Mucosa of descending colon (tissue), 3 donors: ENCODE results near the gene ANKRD10. TPM values are rescaled to one million over a fixed set of nuclear protein-coding genes. Genes with fewer than 3 reads are reported as not detected.

ENCODE experiments used
- ATAC-seq: fragments of 200-7000 bp; cut with Tn5 transposase; one replicate; pipeline ENCODE4 v1.9.1; 2020; ENCODE audit warnings: mild to moderate bottlenecking, moderate library complexity
- DNase-seq, 3 donors: peaks; one replicate each; pipeline ENCODE4 v3.0.0-alpha.2; 2020
- H3K36me3 ChIP-seq: fragments of 200-600 bp; one replicate; pipeline ENCODE4 v1.8.0; 2021; ENCODE audit warnings: low read depth, mild to moderate bottlenecking
- H3K4me1 ChIP-seq: fragments of 200-600 bp; one replicate; pipeline ENCODE4 v1.8.0; 2021; ENCODE audit warnings: low read depth, mild to moderate bottlenecking
- H3K4me3 ChIP-seq: fragments of 200-600 bp; one replicate; pipeline ENCODE4 v1.8.0; 2021; ENCODE audit warnings: mild to moderate bottlenecking
- H3K9me3 ChIP-seq: fragments of 200-600 bp; one replicate; pipeline ENCODE4 v1.8.0; 2021; ENCODE audit warnings: mild to moderate bottlenecking
- intact Hi-C, 2 donors: fragments of 100-400 bp; cut with DNase I in 1 of 2; cut with micrococcal nuclease in 1 of 2; formaldehyde crosslinking; loops; one replicate each; pipeline versions ENCODE4 v1.11.0 to v1.11.1; 2022; cut with DNase I, micrococcal nuclease
- total RNA-seq, 3 donors: library from RNA; stranded (reverse); fragmentation: NEBNext Ultra II Directional in 2 of 3; extraction: Animal tissue kit (Norgen Biotek cat#: 25700) in 2 of 3; gene quantifications; one replicate each; pipeline versions ENCODE4 v1.2.1 to v1.2.4, GENCODE V29; 2021 to 2023
- TF ChIP-seq, protein P1 (sequence below): fragments of 200-600 bp; IDR thresholded peaks from one replicate; pipeline ENCODE4 v1.8.0; 2022; ENCODE audit warnings: antibody characterized with exemption, mild to moderate bottlenecking
- donor health status: DM: no; HTN: no; CAD: no; lungs with moderate emphysema.
- donor health status: DM: no; HTN: no; CAD: no.
- donor health status: DM: no; HTN: yes; CAD: no.

ANKRD10 gene
- total RNA-seq, 3 donors from 2014 or later = 120 to 157 (median 155) TPM

DNA sequence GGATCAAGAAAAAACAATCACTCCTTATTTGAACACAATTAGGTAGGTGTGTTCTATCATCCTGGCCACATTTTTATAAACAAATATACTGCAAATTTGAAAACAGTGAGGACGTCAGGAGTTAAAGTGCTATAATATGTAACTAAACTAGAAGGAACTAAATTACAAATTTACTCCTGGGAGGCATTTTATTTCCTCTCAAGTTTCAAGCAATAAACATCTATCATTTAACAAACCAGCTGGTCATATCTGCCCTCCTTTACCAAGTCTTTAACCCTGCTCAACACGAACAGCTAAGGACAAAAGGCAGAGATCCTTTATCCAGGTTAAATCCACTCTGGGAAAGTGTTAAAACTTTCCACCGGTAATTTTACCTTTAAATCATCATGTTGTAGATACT lies 26.5 kb downstream of the ANKRD10 start:
- intact Hi-C loops = no loop called here
- TF ChIP-seq, protein P1, sequence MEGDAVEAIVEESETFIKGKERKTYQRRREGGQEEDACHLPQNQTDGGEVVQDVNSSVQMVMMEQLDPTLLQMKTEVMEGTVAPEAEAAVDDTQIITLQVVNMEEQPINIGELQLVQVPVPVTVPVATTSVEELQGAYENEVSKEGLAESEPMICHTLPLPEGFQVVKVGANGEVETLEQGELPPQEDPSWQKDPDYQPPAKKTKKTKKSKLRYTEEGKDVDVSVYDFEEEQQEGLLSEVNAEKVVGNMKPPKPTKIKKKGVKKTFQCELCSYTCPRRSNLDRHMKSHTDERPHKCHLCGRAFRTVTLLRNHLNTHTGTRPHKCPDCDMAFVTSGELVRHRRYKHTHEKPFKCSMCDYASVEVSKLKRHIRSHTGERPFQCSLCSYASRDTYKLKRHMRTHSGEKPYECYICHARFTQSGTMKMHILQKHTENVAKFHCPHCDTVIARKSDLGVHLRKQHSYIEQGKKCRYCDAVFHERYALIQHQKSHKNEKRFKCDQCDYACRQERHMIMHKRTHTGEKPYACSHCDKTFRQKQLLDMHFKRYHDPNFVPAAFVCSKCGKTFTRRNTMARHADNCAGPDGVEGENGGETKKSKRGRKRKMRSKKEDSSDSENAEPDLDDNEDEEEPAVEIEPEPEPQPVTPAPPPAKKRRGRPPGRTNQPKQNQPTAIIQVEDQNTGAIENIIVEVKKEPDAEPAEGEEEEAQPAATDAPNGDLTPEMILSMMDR = no peak
- no peaks in the 10 kb centered on the region for H3K36me3 ChIP-seq
- peaks cover 10% of the 10 kb centered on the region for H3K4me1 ChIP-seq
- H3K9me3 ChIP-seq = no peaks in the 10 kb centered on the region
- DNase-seq = no peak
- no peak overlapping the region for H3K4me3 ChIP-seq
- ATAC-seq = peak; percentile 70

- TF ChIP-seq, protein P1 = no peak
- Histone ChIP-seq H3K9me3 (no peaks in the 10 kb centered on the region), H3K36me3 (no peaks in the 10 kb centered on the region), H3K4me3 (no peak overlapping the region), H3K4me1 (peaks cover 10% of the 10 kb centered on the region)
- intact Hi-C loops = no loop called here
- ATAC-seq = peak; percentile 51
- no peak for DNase-seq
Measured at GRCh38 chr13:110887597-110888333, 27.1 kb downstream of the ANKRD10 start.

- H3K36me3 ChIP-seq = no peaks in the 10 kb centered on the region
- TF ChIP-seq, protein P1 = no peak
- no peak overlapping the region for H3K4me3 ChIP-seq
- intact Hi-C loops = no loop called here
- H3K4me1 ChIP-seq = peaks cover 10% of the 10 kb centered on the region
- peak; percentile 16 for ATAC-seq
- H3K9me3 ChIP-seq = no peaks in the 10 kb centered on the region
- no peak for DNase-seq
Measured at GRCh38 chr13:110886870-110887596, 27.8 kb downstream of the ANKRD10 start.

DNA sequence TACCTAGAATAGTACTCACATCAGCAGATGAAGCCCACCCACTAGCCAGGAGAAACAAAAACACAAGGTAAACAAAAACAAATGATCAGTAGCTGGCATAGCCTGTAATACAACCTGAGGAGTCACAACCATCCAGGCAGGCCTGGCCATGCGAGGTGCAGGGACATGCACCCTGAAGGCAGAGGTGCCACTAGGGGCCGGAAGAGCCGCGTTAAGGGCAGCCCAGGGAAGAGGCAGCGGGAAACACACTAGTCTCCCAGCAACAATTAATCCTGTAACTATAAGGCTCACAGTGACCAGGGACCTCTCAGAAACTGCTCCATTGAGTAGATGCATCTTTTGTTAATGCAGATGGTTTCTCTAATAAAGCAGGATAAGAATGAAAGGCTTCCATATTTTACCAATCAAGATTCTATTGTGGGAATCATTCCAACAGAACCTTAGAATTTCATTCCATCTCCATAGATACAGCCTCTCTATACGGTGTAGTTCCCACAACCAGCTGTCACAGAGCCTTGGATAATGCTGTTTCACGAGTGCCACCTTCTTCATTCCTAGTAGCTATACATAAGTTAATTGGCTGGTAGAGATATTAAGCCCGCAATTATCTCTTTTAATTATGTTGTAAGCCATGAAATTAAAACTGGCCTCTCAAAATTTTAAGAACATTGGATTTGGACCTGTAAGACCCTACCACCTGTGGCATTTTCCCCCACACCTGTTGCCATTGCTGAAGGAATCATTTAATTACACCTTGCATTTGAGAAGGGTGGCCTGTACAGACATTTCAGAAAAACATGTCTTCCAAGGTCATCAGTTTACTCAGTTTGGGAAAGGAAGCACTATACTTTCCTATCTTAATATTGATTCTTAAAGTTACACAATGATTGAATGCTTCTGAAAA lies 28.7 kb downstream of the ANKRD10 start:
- Histone ChIP-seq H3K9me3 (no peaks in the 10 kb centered on the region), H3K36me3 (no peaks in the 10 kb centered on the region), H3K4me1 (peaks cover 10% of the 10 kb centered on the region), H3K4me3 (no peak overlapping the region)
- ATAC-seq = peak; percentile 30
- TF ChIP-seq, protein P1 = no peak
- DNase-seq = no peak
- intact Hi-C loops = no loop called here

DNA sequence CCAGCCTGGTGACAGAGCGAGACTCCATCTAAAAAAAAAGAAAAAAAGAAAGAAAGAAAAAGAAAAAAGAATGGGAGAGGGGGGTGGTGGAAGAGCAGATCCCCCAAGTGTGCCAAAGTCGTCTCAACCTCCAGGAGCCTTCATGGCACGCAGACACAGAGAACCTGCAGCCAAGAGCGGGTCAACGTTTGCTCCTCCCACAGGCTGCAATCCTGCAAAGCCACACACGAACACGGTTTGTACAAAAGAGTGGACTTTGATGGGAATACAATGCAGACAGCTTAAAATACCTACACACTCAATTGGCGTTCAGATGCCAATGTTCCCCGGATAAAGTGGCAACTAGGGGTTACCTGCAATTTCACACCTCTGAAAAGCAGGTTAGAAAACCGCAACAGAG lies 29.4 kb downstream of the ANKRD10 start:
- H3K4me3 ChIP-seq = no peak overlapping the region
- DNase-seq (no peak), ATAC-seq (no peak)
- H3K36me3 ChIP-seq = no peaks in the 10 kb centered on the region
- TF ChIP-seq, protein P1 = no peak
- intact Hi-C loops = no loop called here
- peaks cover 10% of the 10 kb centered on the region for H3K4me1 ChIP-seq
- H3K9me3 ChIP-seq = no peaks in the 10 kb centered on the region
